ENCODE data around the gene AS3MT.
A peak's percentile ranks its signal among the peaks of the same experiment; 100 is the strongest.
"Not testable (repeated sequence)": the region's sequence is repeated elsewhere in the genome, so short reads cannot be mapped to it uniquely, and the experiment has no call there.

The AS3MT gene

GRCh38 chr10:102869258-102870198 is at the start of gene AS3MT:
Gene AS3MT, plus strand, starts transcription at chr10:102869470. Its CDS starts 123 bp downstream, at chr10:102869593.
- ChIA-PET POLR2A (no interaction called here), CTCF (interaction anchor here (1.1 to 1.7 kb wide), 3 partner anchors 33 to 117 kb away, joined by 3 to 8 read pairs (median 4); no protein-coding TSS in a partner anchor)
- TF ChIP-seq CTCF (IDR thresholded peaks at IDR 0.05; ENCODE audit: control extremely low read depth, extremely low read depth, low read depth, missing control alignments): no peak
- peak; percentile 48 for DNase-seq (ENCODE audit: extremely low spot score)

GRCh38 chr10:102820008-102820407 is 49.3 kb upstream of the AS3MT start:
- ChIA-PET POLR2A (interaction anchor here (0.5 kb wide), 1 partner anchor 51 kb away, joined by 3 read pairs; no protein-coding TSS in a partner anchor), CTCF (interaction anchor here (1.1 to 1.8 kb wide), 3 partner anchors 15 to 92 kb away, joined by 3 to 6 read pairs (median 4); no protein-coding TSS in a partner anchor)
- not testable (repeated sequence) for DNase-seq (ENCODE audit: extremely low spot score)

- CTCF ChIA-PET: interaction anchor here (1.0 to 1.3 kb wide), 2 partner anchors 12 to 15 kb away, joined by 3 to 4 read pairs; partner anchors contain the start of gene CYP17A1
These were observed 47.0 kb upstream of the AS3MT start for GRCh38 chr10:102822222-102822621.

GRCh38 chr10:102824664-102825063 is 44.6 kb upstream of the AS3MT start:
- CTCF ChIA-PET: interaction anchor here (0.7 to 2.2 kb wide), 2 partner anchors 9 to 12 kb away, joined by 3 to 14 read pairs; partner anchors contain the start of gene CYP17A1
- POLR2A ChIA-PET: no interaction called here
- no peak for DNase-seq (ENCODE audit: extremely low spot score)
- no peak for TF ChIP-seq CTCF (IDR thresholded peaks at IDR 0.05; ENCODE audit: control extremely low read depth, extremely low read depth, low read depth, missing control alignments)

More at GRCh38 chr10:102822222-102822621, 47.0 kb upstream of the AS3MT start:
- no peak for DNase-seq (ENCODE audit: extremely low spot score)
- POLR2A ChIA-PET: no interaction called here
- no peak for TF ChIP-seq CTCF (IDR thresholded peaks at IDR 0.05; ENCODE audit: control extremely low read depth, extremely low read depth, low read depth, missing control alignments)

GRCh38 chr10:102826148-102826796 is 43.0 kb upstream of the AS3MT start:
- TF ChIP-seq CTCF (IDR thresholded peaks at IDR 0.05; ENCODE audit: control extremely low read depth, extremely low read depth, low read depth, missing control alignments): no peak

GRCh38 chr10:102827597-102827975 is 41.7 kb upstream of the AS3MT start:
- ChIA-PET CTCF (interaction anchor here (1.2 kb wide), 1 partner anchor 25 kb away, joined by 3 read pairs; no protein-coding TSS in a partner anchor), POLR2A (no interaction called here)
- TF ChIP-seq CTCF (IDR thresholded peaks at IDR 0.05; ENCODE audit: control extremely low read depth, extremely low read depth, low read depth, missing control alignments): no peak
- DNase-seq (ENCODE audit: extremely low spot score): no peak

More at GRCh38 chr10:102826148-102826796, 43.0 kb upstream of the AS3MT start:
- no peak for DNase-seq (ENCODE audit: extremely low spot score)
- ChIA-PET CTCF (interaction anchor here (2.2 kb wide), 1 partner anchor 10 kb away, joined by 14 read pairs; the partner anchor contains the start of gene CYP17A1), POLR2A (no interaction called here)
